C4-2B (cell line): ENCODE data around the gene DLGAP3.

Experiments used
- ZFX ChIP-seq: fragments of 450-650 bp; IDR thresholded peaks from 2 replicates; pipeline ENCODE4 v1.6.1; 2017
- TF ChIP-seq, protein P1 (sequence below): fragments of 450-650 bp; conservative IDR thresholded peaks from 2 replicates; pipeline ENCODE4 v1.5.1; 2017; ENCODE audit warnings: mild to moderate bottlenecking

DNA sequence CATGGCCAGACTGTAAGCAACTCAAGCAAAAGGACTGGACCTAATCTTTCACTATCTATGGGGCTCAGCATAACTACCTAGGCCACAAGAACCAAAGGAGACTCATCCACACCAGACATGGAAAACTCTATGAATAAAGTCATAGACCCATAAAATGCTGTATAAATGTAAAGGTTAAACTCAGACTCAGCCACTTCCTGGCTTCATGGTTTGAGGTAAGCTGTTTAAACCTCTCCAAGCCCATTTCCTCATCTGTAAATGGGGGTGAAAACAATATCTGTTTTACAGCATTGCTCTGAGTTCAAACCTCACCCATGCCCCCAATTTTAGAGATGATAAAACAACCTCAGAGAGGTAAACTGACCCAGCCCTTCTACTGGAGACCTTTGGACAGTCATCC, 65.9 kb downstream of the DLGAP3 start:
- TF ChIP-seq, protein P1, sequence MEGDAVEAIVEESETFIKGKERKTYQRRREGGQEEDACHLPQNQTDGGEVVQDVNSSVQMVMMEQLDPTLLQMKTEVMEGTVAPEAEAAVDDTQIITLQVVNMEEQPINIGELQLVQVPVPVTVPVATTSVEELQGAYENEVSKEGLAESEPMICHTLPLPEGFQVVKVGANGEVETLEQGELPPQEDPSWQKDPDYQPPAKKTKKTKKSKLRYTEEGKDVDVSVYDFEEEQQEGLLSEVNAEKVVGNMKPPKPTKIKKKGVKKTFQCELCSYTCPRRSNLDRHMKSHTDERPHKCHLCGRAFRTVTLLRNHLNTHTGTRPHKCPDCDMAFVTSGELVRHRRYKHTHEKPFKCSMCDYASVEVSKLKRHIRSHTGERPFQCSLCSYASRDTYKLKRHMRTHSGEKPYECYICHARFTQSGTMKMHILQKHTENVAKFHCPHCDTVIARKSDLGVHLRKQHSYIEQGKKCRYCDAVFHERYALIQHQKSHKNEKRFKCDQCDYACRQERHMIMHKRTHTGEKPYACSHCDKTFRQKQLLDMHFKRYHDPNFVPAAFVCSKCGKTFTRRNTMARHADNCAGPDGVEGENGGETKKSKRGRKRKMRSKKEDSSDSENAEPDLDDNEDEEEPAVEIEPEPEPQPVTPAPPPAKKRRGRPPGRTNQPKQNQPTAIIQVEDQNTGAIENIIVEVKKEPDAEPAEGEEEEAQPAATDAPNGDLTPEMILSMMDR, result no peak
- TF ChIP-seq ZFX, result no peak
